ENCODE measurements around the gene SAMMSON.
A peak's percentile ranks its signal among the peaks of the same experiment; 100 is the strongest.

The SAMMSON gene

DNA sequence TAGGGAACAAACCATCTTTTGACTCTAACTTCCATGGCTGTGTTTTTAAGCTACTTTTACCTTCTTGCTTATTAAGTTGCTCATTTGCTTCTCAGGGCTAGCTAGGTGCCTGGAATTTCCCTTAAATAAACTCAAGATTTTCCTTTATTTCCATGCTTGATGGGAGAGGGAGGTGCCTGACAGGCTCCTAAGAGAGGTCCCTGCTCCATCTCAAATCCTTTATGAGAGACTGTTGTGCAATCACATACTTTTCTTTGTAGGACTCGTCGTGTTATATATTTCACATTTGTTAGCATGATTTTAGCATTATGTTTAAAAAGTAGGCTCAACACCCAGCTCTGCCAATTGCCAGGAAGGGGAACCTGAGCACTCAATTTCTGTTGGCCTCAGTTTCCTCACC is 95.7 kb downstream of the SAMMSON start:
- DNase-seq, result no peak

DNA sequence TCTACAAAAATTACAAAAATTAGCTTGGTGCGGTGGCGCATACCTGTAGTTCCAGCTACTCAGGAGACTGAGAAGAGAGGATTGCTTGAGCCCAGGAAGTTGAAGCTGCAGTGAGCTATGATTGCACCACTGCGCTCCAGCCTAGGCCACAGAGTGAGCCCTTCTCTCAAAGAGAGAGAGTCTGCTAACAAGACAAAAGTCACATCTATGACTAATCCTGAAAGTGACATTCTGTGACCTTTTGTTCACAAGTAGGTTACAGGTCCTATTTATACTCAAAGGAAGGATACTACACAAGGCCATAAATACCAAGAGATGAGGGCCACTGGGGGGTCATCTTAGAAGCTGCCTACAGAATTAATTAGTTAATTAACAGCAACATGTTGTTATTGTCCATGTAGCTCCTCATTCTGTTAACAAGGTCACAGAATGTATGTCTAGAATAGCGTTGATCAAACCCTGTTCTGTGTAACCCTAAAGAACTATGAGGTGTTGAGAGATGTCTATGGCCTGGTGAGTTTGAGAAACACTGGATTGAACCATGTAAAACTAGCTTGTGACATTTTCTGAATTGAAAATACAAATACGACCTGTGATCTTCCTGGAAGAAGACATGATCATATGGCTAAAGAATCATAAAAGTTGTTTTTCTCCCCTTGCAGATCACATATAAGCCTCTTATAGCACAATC is 97.0 kb downstream of the SAMMSON start:
- DNase-seq, result no peak

DNA sequence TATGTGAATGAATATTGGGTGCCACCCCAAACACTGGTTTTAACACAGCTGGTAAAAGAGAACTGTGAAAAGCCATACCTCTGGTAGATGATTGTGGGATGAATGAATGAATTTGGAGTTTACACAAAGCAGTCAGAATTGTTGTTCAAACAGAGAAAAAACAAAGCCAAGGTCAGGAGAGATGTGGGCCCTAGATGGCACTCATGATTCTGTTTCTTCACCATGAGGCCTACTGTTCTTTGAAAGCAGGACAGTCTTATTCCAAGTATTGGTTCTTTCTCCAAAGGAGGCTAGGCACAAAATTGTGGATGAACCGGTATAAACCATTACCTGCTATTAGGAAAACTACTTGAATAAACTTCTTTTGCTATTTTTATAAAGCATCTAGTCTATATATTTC is 97.6 kb downstream of the SAMMSON start:
- no peak for DNase-seq

DNA sequence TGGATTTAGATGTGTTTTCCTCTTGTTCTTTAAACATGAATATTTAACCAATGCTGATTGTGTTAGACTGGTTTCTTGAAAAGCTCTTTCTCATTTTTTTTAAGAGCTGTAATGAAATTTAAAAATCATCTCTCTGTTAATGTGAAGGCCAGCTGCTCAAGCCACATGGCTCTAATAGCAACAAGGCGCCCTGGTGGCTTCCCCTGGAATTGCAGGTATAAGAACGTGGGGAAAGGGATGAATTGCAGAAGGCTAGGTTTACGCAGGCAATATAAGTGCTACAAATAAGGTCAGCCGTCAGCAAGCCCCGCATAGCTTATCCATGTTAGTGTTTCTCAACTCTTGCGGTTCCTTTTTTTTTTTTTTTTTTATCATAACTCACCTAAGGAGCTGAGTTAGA is 108.5 kb downstream of the SAMMSON start:
- DNase-seq, result peak; percentile 0

DNA sequence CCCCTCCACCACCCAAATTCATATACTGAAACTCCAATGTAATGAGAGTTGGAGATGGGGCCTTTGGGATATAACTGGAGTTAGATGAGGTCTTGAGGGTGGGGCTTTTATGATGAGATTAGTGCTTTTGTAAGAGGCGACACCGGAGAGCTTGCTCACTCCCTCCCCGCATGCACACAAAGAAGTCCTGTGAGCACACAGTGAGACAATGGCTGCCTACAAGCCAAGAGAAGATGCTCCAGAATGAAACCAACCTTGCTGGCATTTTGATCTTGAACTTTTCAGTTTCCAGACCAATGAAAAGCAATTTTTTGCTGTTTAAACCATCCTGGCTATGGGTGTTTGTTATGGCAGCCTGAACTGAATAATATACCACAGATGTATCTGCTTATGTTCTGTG is 109.0 kb downstream of the SAMMSON start:
- DNase-seq, result no peak

DNA sequence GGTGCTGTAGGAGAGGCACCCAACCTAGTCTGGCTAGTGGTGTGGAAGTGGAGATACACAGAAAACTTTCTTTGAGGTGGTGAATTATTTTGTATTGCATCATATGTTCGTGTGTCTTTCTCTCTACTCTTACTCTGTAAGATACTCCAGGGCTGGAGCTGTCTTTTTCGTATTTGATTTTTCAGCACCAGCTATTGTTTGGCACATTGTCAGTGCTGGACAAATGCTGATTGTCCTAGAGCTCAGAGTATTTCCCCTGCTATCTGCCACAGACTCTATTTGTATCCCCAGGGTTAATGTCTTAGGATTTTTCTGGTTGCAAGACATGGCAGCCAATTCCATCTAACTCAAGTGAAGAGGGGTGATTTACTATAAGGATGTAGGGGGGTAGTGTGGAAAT is 110.5 kb downstream of the SAMMSON start:
- no peak for DNase-seq

DNA sequence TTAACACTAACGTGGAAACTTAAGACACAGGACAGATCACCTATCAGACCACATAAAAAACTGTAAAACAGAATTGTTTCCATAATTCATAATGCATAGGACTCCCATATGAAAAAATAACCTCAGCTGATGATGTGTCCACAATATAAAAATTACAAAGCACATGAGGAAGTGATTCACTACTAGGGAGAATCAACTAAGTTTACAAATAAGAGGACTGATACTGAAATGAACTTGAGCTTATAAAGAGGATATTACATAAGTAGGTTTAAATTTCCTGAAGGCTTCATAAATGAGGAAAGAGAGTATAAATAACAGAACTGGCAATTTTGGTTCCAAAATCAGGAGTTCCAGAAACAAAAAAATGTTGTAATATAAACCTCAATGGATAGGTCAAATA is 111.9 kb downstream of the SAMMSON start:
- no peak for DNase-seq

DNA sequence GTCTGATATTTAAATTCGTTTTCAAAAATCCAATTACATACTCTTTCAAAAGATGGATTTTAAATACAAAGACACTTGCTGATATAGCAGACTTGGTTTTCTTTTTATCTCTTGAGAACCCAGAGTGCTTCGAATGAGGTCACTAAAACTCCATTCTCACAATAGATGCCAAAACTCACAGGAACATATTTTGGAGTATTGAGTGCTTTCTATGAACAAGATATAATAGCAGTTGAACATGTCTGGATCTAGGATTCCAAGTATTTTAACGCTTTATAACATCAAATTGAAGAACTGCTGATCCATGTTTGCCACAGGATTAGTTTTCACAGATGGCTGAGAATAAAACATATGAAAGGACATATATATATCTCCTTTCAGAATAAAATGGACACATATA is 113.2 kb downstream of the SAMMSON start:
- no peak for DNase-seq

DNA sequence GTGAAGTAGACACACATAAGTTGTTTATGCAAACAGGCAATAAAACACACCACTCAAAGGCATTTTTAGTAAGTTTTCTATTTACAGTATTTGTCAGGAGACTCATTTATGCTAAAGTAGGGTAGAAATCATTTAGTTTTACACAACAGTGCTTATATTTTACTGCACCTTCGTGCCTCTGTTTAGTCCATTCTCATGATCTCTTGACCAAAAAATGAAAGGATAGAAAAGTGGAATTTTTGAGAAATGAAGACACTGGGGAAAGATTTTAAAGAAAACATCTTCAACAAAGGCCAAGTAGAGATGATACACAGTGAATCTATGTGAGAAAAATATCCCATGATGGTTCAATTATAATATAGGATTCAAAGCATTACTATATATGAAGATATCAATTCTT is 114.9 kb downstream of the SAMMSON start:
- DNase-seq, result no peak

DNA sequence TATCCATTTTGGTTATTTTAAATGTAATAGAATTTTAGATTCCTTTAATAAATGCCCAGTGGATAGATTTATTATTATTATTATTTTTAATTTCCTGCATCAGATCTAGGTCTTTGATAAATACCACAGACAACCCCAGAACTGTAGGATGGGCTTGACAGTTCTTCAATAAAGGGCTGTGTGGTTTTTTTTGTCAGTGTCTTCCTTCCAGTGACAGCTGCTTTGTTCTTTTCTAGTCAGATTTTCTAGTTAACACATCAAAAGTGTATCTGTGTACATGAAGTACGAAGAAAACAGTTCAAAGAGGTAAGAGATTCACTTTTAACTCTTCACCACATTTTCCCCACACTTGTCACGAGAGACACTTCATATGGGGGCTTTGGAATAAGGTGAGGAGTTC is 120.3 kb downstream of the SAMMSON start:
- DNase-seq, result no peak

All from NCI-H69 (cell line).